Measurements from ENCODE around the gene TMEM236.

- TF ChIP-seq CTCF (IDR thresholded peaks at IDR 0.05): no peak
- TF ChIP-seq POLR2A (IDR thresholded peaks at IDR 0.05): no peak
Measured at GRCh38 chr10:17790651-17791050, 38.6 kb downstream of the TMEM236 start.
